GM23338 (cell line): Measurements from ENCODE around the gene ACSF3. TPM values are rescaled to one million over a fixed set of nuclear protein-coding genes. Genes with fewer than 3 reads are reported as not detected.

Experiments
- ATAC-seq: fragments of 200-7000 bp; cut with Tn5 transposase; 3 replicates; pipeline ENCODE4 v1.9.1; 2020
- DNase-seq: peaks from one replicate; pipeline ENCODE4 v3.0.0-alpha.2; 2015; ENCODE audit warnings: low spot score
- H2AFZ ChIP-seq: fragments of 200-600 bp; sonication (generic); 2 replicates; pipeline ENCODE4 v1.8.0; 2016; ENCODE audit warnings: antibody characterized with exemption, mild to moderate bottlenecking, moderate library complexity
- H3F3A ChIP-seq: fragments of 200-600 bp; sonication (generic); replicated peaks from 2 replicates; pipeline ENCODE4 v1.8.0; 2017; ENCODE audit warnings: antibody characterized with exemption, mixed run types, low read depth
- H3K27ac ChIP-seq: fragments of 200-600 bp; sonication (generic); 2 replicates; pipeline ENCODE4 v1.6.1; 2016; ENCODE audit warnings: low read depth
- H3K27me3 ChIP-seq: fragments of 200-600 bp; sonication (generic); 2 replicates; pipeline ENCODE4 v1.8.0; 2016; ENCODE audit warnings: mild to moderate bottlenecking, mixed run types, moderate library complexity; ENCODE audit not compliant: insufficient read depth
- H3K36me3 ChIP-seq: fragments of 200-600 bp; sonication (generic); 2 replicates; pipeline ENCODE4 v1.8.0; 2016; ENCODE audit warnings: mild to moderate bottlenecking; ENCODE audit not compliant: insufficient read depth
- H3K4me1 ChIP-seq: fragments of 200-600 bp; sonication (generic); 2 replicates; pipeline ENCODE4 v1.8.0; 2016; ENCODE audit warnings: mild to moderate bottlenecking, moderate library complexity; ENCODE audit not compliant: insufficient read depth
- H3K4me2 ChIP-seq: fragments of 200-600 bp; sonication (generic); 2 replicates; pipeline ENCODE4 v1.7.1; 2017; ENCODE audit warnings: mixed run types
- H3K4me3 ChIP-seq: fragments of 200-600 bp; sonication (generic); 2 replicates; pipeline ENCODE4 v1.6.1; 2016; ENCODE audit warnings: mixed run types
- H3K79me2 ChIP-seq: fragments of 200-600 bp; sonication (generic); replicated peaks from 2 replicates; pipeline ENCODE4 v1.8.0; 2017; ENCODE audit warnings: mild to moderate bottlenecking; ENCODE audit not compliant: insufficient read depth
- H3K9me2 ChIP-seq: fragments of 200-600 bp; sonication (generic); 2 replicates; pipeline ENCODE4 v1.8.0; 2017; ENCODE audit not compliant: insufficient read depth
- H4K20me1 ChIP-seq: fragments of 200-600 bp; sonication (generic); replicated peaks from 2 replicates; pipeline ENCODE4 v1.8.0; 2017; ENCODE audit warnings: mild to moderate bottlenecking; ENCODE audit not compliant: insufficient read depth
- H3K27ac Mint-ChIP-seq: 2 replicates; pipeline ENCODE4 v1.8.0; 2020; ENCODE audit warnings: inconsistent platforms, mild to moderate bottlenecking, moderate library complexity, mixed read lengths
- H3K27me3 Mint-ChIP-seq: 3 replicates; pipeline ENCODE4 v1.8.0; 2022; ENCODE audit warnings: low read depth, mild to moderate bottlenecking, moderate library complexity, mixed read lengths, inconsistent platforms; ENCODE audit not compliant: insufficient read depth, poor library complexity
- H3K36me3 Mint-ChIP-seq: 3 replicates; pipeline ENCODE4 v1.8.0; 2021; ENCODE audit warnings: low read depth, mild to moderate bottlenecking, inconsistent platforms, moderate library complexity, mixed read lengths
- H3K4me1 Mint-ChIP-seq: 3 replicates; pipeline ENCODE4 v1.8.0; 2020; ENCODE audit warnings: mild to moderate bottlenecking, inconsistent platforms, mixed read lengths
- H3K4me3 Mint-ChIP-seq: 3 replicates; pipeline ENCODE4 v1.8.0; 2021; ENCODE audit warnings: moderate library complexity, mild to moderate bottlenecking, inconsistent platforms, mixed read lengths
- H3K9me3 Mint-ChIP-seq: 3 replicates; pipeline ENCODE4 v1.8.0; 2020; ENCODE audit warnings: moderate library complexity, mild to moderate bottlenecking, inconsistent platforms, mixed read lengths
- CREB1 ChIP-seq: fragments of 250-450 bp; sonication (Bioruptor Pico); IDR thresholded peaks from 2 replicates; pipeline ENCODE4 v1.5.0; 2020; ENCODE audit warnings: low read depth, mild to moderate bottlenecking, moderate library complexity
- CTCF ChIP-seq, 2 experiments: fragments of 200-600 bp in 1 of 2; sonication (generic) in 1 of 2; conservative IDR thresholded peaks; 2 replicates each; pipeline versions ENCODE4 v1.5.1 to v1.6.1; 2016 to 2017; ENCODE audit warnings: antibody characterized with exemption in 2 of 2, low read depth in 2 of 2, mild to moderate bottlenecking in 2 of 2, moderate library complexity in 1 of 2
- ETS1 ChIP-seq: IDR thresholded peaks from 2 replicates; pipeline ENCODE4 v1.6.1; 2016; ENCODE audit warnings: antibody characterized with exemption
- EZH2 ChIP-seq: fragments of 200-600 bp; sonication (generic); IDR thresholded peaks from one replicate; pipeline ENCODE4 v1.8.0; 2017; ENCODE audit warnings: antibody characterized with exemption, mild to moderate bottlenecking, low read depth; ENCODE audit not compliant: unreplicated experiment
- EZH2phosphoT487 ChIP-seq: fragments of 200-600 bp; sonication (generic); IDR thresholded peaks from one replicate; pipeline ENCODE4 v1.8.1; 2018; ENCODE audit warnings: antibody characterized with exemption; ENCODE audit not compliant: unreplicated experiment
- JUNB ChIP-seq: IDR thresholded peaks from one replicate; pipeline ENCODE4 v1.6.1; 2016; ENCODE audit warnings: antibody characterized with exemption; ENCODE audit not compliant: unreplicated experiment
- NANOG ChIP-seq: IDR thresholded peaks from 2 replicates; pipeline ENCODE4 v1.6.1; 2016; ENCODE audit warnings: antibody characterized with exemption, borderline replicate concordance
- POLR2AphosphoS5 ChIP-seq: IDR thresholded peaks from 2 replicates; pipeline ENCODE4 v1.6.1; 2016; ENCODE audit warnings: antibody characterized with exemption, low read depth
- REST ChIP-seq: IDR thresholded peaks from one replicate; pipeline ENCODE4 v1.6.1; 2018; ENCODE audit warnings: antibody characterized with exemption; ENCODE audit not compliant: unreplicated experiment
- STAT1 ChIP-seq: IDR thresholded peaks from one replicate; pipeline ENCODE4 v1.6.1; 2016; ENCODE audit warnings: antibody characterized with exemption; ENCODE audit not compliant: unreplicated experiment
- ZNF114 ChIP-seq: fragments of 250-450 bp; sonication (Bioruptor Pico); IDR thresholded peaks from 2 replicates; pipeline ENCODE4 v1.5.0; 2020; ENCODE audit warnings: mild to moderate bottlenecking, moderate library complexity
- ZNF331 ChIP-seq: fragments of 250-450 bp; sonication (Bioruptor Pico); IDR thresholded peaks from 2 replicates; pipeline ENCODE4 v1.5.0; 2020; ENCODE audit warnings: low read depth, mild to moderate bottlenecking, moderate library complexity
- ZNF462 ChIP-seq: fragments of 250-450 bp; sonication (Bioruptor Pico); IDR thresholded peaks from 2 replicates; pipeline ENCODE4 v1.5.0; 2020; ENCODE audit warnings: mild to moderate bottlenecking, moderate library complexity
- polyA plus RNA-seq: library from polyadenylated mRNA; unstranded; fragments of >200 nt; fragmentation: Nextera tagmentation; extraction: Ambion mirVana; gene quantifications from 2 replicates; pipeline ENCODE4 v1.2.1, GENCODE V29; 2016
- total RNA-seq: library from RNA; depleted of rRNA; stranded (reverse); fragments of >200 nt; shearing (Covaris generic); gene quantifications from 2 replicates; pipeline ENCODE4 v1.2.3, GENCODE V29; 2014

Gene ACSF3
- total and polyA plus RNA-seq, 2 experiments from 2014 or later = 12.8 to 23.1 TPM

DNA sequence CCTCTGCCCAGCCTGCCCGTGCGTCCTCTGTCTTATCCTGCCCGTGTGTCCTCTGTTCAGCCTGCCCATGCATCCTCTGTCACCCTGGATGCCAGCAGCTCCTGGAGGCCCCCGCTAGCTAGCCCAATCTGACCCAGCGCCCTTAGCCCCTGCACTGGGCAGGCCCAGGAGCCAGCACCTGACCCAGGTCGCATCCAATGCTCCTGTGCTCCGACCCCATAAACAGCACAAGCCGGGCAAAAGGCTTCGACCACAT is 91.0 kb downstream of the ACSF3 start:
- no peaks in the 10 kb centered on the region for H3K9me2 ChIP-seq
- no peak overlapping the region for H3K27ac ChIP-seq
- H3K4me2 ChIP-seq = no peak overlapping the region
- no peaks in the 10 kb centered on the region for H3K36me3 ChIP-seq
- Mint-ChIP-seq H3K4me1 (no peaks in the 10 kb centered on the region), H3K36me3 (no peaks in the 10 kb centered on the region), H3K4me3 (no peak overlapping the region), H3K9me3 (peaks cover 3% of the 10 kb centered on the region; the same call in 1 of the 3 replicates), H3K27ac (no peak overlapping the region), H3K27me3 (peaks cover 4% of the 10 kb centered on the region)
- H3K27me3 ChIP-seq = no peaks in the 10 kb centered on the region
- no peak for DNase-seq
- H3F3A ChIP-seq = no peaks in the 10 kb centered on the region
- no peaks in the 10 kb centered on the region for H3K79me2 ChIP-seq
- no peak overlapping the region for H3K4me3 ChIP-seq
- no peak; the same call in 2 of the 3 replicates for ATAC-seq
- no peaks in the 10 kb centered on the region for H4K20me1 ChIP-seq
- no peak overlapping the region for H2AFZ ChIP-seq
- TF ChIP-seq EZH2 (no peak), REST (no peak), POLR2AphosphoS5 (no peak), CREB1 (CRISPR knock-in tag) (no peak), NANOG (no peak), ZNF331 (CRISPR knock-in tag) (no peak), EZH2phosphoT487 (no peak), ZNF114 (CRISPR knock-in tag) (no peak), CTCF (conservative IDR thresholded peaks at IDR 0.05; ENCODE audit: low read depth in 2 of 2) (no peak), JUNB (no peak), ETS1 (no peak), STAT1 (no peak), ZNF462 (CRISPR knock-in tag) (no peak)
- H3K4me1 ChIP-seq = no peaks in the 10 kb centered on the region
